Vagina (tissue), 2 donors: ENCODE results near the gene ACSF3.

Source experiments
- POLR2A ChIP-seq, 2 donors: fragments of 450-650 bp; IDR thresholded peaks; one replicate each; pipeline ENCODE4 v1.6.1; 2017; ENCODE audit warnings: antibody characterized with exemption in 2 of 2, mild to moderate bottlenecking in 2 of 2, moderate library complexity in 2 of 2
- TF ChIP-seq, protein P1 (sequence below), 3 experiments: fragments of 450-650 bp in 2 of 3; fragments of 200-600 bp in 1 of 3; sonication (generic) in 1 of 3; IDR thresholded peaks; one replicate each; pipeline ENCODE4 v1.5.1; 2017 to 2019; ENCODE audit warnings: antibody characterized with exemption in 3 of 3, mild to moderate bottlenecking in 2 of 3, moderate library complexity in 2 of 3

DNA sequence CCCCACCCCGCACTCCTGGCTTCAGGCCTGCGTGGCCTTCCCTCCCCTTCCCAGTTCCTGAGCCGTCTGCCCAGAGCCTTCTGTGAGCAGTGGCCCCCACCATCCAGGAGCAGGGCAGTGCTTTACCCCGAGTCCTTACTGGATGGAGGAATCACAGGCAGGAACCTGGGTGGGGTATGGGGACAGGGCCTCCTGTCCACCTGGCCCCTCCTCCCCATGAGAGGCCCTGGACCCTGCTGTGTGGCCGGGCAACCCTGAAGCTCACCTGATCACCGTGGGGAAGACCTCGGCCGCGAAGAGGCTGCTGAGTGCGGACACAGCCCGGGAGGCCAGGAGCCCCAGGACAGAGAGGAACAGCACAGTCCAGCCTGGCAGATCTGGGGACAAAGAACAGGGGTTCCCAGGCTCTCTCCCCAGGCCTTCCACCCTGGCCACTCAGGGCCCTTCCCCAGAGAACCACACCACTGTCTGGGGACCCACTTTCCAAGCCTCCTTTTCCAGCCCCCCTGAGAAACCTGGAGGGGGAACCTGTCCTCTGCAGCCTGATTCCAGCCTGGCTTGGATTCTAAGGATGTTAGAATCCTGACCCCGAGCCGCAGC is 103.5 kb downstream of the ACSF3 start:
- TF ChIP-seq, protein P1, sequence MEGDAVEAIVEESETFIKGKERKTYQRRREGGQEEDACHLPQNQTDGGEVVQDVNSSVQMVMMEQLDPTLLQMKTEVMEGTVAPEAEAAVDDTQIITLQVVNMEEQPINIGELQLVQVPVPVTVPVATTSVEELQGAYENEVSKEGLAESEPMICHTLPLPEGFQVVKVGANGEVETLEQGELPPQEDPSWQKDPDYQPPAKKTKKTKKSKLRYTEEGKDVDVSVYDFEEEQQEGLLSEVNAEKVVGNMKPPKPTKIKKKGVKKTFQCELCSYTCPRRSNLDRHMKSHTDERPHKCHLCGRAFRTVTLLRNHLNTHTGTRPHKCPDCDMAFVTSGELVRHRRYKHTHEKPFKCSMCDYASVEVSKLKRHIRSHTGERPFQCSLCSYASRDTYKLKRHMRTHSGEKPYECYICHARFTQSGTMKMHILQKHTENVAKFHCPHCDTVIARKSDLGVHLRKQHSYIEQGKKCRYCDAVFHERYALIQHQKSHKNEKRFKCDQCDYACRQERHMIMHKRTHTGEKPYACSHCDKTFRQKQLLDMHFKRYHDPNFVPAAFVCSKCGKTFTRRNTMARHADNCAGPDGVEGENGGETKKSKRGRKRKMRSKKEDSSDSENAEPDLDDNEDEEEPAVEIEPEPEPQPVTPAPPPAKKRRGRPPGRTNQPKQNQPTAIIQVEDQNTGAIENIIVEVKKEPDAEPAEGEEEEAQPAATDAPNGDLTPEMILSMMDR (IDR thresholded peaks at IDR 0.05) = no peak
- TF ChIP-seq POLR2A (IDR thresholded peaks at IDR 0.05) = no peak
